DLD1 (cell line): ENCODE data around the gene LAMB3.

Experiments
- in situ Hi-C: cut with HindIII; loops from 2 replicates; pipeline ENCODE4 v1.10.0; 2017; ENCODE audit warnings: low sequenced_read_pairs

Gene LAMB3

GRCh38 chr1:209662879-209663327, 10.7 kb upstream of the LAMB3 start:
- in situ Hi-C loops = no loop called here

DNA sequence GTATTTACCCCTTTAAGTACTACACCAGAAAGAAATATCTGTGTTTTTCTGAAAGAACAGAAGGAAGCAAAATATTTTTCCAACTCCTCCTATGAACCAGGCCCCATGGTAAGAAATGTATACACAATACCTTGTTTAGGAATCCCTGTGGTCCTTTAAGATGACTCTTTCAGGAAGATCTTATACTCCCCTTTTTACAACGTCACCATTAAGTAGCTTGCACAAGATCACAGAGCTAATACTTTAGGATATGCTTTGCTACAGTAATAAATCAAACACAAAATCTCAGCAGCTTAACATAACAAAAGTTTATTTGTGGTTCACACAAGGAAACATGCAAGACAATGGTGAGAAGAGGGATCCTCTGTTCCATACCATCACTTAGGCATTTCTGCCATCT, 8.8 kb upstream of the LAMB3 start:
- in situ Hi-C loops = no loop called here

DNA sequence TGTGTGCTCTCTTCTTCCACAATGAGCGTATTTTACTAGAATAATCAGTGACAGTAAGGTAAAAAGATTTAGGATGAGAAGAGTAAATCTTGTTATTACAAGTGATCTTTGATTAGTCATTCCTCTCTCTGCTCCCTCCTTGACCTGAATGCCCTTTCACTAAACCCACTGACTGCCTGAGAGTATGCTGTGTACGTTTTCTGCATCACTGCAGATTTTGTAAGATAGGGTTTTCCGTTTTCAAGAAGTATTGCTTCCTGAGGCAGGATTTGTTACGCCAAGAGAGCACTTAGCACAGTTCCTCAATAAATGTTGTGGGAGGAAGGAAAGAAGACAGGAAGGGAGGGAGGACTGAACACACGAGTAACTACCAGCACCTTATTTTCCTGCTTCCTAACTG, 7.7 kb upstream of the LAMB3 start:
- in situ Hi-C loops = no loop called here

DNA sequence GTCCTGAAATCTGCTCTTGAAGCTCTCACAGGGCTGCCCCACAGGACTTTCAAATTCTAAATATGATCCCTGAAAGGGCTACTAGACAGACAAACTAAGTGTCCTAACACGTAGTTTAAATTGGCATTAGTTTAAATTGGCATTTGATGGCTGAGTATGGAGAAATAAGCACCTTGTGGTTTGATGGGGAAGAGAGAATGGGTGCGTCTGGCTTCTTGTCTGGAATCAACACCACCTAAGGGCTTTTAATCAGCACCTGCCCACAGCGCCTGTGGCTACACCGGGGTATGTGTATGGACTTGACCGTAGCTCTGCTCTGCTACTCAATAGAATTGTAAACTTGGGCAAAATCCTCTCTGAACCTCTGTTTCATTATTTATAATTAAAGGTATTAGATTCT, 5.7 kb upstream of the LAMB3 start:
- in situ Hi-C loops = no loop called here

- in situ Hi-C loops = no loop called here
Measured at GRCh38 chr1:209657140-209657879, 5.1 kb upstream of the LAMB3 start.

DNA sequence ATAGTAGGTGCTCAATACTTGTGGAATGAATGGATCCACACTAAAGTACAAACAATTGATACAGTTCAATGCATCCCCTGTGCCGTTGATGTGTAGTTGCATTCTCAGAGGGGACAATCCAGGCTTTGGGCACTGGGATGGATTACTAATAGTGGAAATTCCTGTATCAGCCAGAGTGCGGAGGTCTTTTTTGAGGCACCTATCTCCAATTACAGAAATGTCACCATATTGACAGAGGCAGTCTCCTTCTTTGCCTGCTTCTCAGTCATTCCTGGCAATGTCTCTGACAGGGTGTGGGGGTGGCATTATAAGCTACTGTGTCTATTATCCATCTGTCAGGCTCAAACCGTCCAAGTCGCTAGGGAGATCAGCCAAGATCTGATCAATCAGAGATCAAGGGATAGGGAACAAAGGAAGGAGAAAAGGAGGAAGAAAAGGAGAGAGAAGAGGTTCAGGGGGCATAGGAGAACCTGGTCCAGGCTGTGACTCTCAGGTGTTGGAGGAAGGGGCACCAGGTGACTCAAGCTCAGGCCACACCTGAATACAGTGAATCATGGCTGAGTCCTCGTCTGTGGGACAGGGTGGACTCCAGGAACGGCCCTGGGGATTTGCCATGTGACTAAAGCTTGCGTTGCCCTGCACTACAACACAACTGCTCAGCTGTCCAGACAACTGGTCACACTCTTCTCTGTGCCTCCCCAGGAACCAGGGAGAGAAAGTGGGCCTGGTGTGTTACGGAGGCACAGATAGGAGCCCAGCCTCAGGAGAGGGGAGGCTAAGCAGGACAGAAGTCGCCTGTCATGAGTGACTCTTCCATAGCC, 3.4 kb upstream of the LAMB3 start:
- in situ Hi-C loops = no loop called here

DNA sequence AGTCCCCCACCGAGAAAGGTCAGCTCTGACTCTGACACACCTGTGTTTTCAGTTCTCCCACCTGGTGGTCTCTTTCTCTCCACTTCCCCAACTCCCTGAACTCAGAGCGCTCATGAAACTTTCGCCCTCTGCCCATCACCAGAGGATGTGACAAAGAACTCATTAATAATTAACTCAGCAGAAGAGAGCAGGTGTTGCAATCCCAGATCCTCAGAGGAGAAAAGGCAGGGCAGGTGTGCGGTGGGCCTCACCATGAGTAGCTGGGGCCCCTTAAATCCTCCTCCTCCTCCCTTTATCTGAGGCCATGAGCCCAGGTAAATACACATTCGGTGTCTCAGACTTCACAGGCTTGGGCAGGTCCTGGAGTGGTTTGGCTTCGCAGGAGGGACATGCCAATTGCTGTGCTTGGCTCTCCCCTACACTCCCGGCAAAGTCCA, 1.7 kb upstream of the LAMB3 start:
- in situ Hi-C loops = no loop called here

DNA sequence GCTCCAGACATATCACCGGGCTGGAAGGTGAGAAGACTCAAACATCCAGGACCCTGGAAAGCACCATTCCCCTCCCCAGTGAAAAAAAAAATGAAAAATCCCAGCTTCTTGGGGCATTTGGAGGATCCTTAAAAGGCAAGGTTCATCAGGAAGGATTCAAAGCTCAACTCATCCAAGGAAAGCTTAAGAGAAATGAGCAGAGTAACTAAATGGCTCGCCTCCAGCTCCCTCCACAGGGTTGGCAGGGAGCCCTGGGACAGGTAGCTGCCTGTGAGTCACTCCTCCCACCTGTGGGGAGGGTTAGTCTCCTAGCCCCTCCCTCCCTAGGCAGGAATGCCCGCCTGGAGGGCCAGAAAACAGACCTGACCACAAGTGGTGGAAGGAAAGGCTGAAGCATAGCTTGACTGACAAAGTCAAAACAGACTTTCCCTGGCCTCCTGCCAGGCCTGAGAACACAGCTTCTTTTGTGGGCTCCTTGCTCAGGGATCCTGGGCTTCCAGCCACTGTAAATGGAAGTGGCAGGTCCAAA, 712 bp upstream of the LAMB3 start:
- in situ Hi-C loops = no loop called here

DNA sequence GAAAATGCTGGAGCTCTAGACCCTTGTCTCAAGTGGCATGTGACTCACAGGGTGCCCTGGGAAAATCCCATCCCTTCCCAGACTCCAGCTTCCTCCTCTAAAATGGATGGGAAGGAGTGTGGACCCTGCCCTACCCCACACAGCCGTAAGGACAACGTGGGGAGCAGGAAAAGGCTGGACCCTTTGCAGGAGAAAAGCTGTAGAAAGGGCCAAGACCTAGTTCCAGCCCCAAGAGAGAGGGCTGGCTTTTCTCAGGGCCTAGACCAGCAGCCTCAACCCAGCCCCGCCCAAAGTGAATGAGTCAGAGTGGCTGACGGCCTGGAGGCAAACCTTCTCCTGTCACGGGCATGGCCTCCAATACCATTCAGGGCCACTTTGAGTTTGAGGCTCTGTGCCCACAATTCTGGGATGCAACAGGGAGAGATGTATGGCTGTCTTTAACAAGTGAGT, 1.1 kb downstream of the LAMB3 start:
- in situ Hi-C loops = no loop called here

- in situ Hi-C loops = no loop called here
Measured at GRCh38 chr1:209650454-209650853, 1.8 kb downstream of the LAMB3 start.

GRCh38 chr1:209648931-209649776, 3.1 kb downstream of the LAMB3 start:
- in situ Hi-C loops = no loop called here

DNA sequence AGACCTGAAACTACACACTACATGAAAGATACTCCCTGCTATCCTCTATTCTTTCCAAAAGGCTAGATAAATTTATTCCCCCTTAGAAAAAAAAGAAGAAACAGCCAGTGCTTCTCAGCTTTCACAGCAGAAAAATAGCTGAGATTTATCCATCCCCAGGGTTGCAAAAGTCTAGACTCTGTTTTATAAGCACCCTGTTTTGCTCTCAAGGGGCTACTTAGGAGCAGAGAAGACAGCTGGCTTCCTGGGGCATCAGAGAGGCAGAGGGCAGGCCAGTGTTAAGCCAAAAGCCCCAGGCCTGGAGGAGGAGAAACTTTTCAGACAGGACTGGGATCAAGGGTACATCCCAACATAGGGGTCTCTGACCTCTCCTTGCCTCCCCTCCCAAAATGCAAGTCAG, 3.9 kb downstream of the LAMB3 start:
- in situ Hi-C loops = no loop called here

DNA sequence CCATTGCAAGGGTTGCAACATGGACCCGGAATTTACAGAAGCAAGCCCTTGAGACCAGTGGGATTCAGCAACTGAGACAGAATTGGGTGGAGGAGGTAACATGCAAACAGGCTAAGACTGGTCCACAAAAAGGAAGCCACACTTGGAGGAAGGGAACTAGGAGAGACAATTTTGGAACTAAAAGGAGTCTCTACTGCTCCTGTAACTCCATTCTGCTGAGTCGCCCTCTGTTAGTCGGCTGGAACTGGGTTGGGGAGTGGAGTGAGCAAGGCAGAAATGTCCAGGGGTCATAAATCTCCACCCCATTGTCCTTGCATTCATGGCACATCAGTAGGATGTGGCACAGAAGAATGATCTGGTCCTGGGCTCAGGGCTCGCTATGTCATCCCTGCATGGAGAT, 5.1 kb downstream of the LAMB3 start:
- in situ Hi-C loops = no loop called here

DNA sequence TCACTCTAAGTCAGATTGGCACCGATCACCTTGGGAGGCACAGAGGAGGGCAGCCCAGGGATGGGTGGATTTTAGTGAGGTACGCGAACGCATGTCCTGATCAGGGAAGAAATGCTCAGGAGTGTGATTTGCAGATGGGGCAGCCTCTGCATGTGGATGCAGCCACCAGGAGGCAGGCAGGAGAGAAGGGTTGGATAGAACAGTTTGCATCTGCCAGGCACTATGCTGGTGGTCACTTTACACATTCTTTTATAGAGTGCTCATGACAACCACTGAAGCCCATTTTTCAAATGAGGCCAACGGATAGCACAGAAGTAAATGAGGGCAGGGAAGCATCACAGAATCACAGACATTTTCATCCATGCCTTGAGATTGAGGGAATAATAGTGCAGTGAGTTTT, 5.7 kb downstream of the LAMB3 start:
- in situ Hi-C loops = no loop called here

DNA sequence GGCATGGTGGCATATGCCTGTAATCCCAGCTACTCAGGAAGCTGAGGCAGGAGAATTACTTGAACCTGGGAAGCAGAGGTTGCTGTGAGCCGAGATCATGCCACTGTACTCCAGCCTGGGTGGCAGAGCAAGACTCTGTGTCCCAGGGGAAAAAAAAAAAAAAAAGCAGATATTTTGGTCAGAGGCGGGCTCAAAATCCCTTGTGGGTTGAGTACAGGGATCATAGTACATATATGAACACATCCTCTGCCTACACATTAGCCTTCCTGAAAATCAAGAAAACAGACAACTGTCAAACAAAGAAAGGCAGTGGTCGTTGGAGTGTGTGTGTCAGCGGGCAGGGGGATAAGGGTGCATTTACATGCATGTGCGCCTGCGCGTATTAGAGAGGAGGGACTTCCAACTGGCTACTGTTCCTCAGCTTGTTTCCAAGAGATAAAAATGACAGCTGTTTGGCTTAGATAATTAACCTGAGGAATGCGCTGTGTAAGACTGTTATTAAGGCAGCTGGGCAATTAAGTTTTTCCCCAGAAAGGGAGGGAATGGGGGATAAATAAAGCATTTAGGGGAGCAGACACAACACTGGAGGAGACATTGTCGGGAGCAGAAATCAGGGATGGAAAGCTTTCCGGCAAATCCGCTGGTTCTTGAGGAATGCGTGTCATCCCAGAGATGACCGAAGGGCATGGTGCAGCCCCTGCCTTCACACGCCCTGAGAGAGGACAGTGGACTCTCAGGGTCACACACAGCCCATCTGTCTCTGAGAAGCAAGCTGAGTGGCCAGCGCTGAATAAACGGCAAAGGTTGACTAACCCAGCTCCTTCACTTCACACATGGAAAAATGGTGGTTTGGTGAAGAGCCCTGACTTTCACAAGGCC, 6.4 kb downstream of the LAMB3 start:
- in situ Hi-C loops = no loop called here

GRCh38 chr1:209643285-209644020, 8.8 kb downstream of the LAMB3 start:
- in situ Hi-C loops = no loop called here

DNA sequence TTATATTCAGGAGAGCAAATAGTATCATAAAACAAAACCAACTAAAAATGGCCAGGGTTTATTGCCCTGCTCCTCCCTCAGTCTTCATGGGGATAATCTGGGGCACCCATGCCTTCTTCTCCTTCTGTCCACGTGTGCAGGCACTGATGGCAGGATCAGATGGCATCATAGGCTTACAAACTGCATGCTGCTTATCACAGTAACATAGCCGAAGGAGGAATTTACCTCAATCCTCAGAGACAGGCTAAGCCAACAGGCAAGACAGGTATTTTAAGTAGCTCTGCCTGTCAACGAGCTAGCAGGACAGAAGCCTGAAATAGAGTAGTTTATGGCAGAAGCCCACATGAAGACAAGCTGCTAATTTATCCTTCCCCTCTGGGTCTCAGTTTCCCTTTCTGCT, 9.4 kb downstream of the LAMB3 start:
- in situ Hi-C loops = no loop called here

DNA sequence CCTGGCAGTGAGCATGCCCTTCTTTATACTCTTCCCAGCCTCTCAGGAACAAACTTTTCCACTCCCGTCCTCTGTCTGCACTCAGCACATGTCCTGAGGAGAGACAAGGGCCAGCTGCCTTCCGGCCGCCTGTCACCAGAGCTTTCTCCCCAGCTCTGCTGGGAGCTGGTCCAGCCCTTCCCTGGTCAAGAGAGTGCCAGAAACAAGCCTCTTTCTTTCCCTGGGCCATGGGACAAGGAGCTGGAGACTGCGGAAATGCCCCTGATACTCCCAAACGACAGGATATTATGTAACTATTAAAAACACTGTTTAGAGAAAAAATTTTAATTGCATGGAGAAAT, 10.4 kb downstream of the LAMB3 start:
- in situ Hi-C loops = no loop called here

DNA sequence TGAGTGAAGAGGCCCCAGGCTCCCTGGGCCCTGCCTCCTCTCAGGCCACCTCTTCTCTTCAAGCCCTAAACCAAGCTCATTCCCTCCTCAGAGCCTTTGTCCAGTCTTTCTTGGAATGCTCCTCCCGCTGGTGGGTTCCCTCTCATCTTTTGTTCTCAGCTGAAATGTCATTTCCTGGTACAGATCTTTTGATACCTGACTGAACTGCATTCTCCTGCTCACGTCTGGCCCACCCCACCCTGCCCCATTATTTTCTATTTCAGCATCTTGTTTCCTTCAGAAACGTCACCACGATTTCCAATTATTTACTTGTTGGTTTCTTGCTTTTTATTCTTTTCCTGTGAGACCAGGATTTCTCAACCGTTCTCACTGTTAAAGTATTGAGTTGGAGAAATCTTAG, 16.4 kb downstream of the LAMB3 start:
- in situ Hi-C loops = no loop called here
